ENCODE measurements around the gene LCN12. TPM values are rescaled to one million over a fixed set of nuclear protein-coding genes. Genes with fewer than 3 reads are reported as not detected.

Gene LCN12
- total and polyA plus RNA-seq, 4 donors = 0.71 to 3.3 (median 1.6) TPM; not detected in 1

DNA sequence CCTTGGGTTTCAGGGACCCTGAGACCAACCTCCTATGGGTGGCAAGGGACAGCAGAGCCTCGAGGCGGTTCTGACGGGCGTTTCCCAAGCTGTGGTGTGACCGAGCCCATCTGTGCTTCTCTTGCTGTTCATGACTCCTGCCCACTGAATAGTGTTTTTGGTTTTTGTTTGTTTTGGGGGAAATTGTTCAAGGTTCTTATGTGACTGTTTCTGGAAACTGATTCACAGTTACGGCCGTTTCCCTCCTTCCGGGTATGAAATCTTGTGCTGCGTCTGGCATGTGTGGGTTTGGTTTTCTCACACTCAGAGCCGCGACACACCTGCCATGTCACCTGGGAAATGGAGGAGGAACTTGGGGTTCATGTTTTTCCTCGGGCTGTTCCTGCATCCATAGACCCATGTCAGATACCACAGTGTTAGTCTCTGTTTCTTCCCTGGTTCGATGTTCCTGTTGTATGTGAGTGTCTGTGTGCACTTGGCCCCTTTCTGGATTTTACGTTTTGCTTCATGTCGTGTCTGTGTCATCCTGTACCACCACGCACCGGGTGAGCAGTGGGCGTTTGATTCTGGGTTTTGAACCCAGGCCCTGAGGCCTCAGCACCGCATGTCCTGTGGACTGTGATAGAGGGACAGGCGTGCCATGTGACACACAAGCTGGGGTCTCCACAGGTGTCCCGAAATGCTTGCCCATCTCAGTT is 36.3 kb upstream of the LCN12 start:
- no peaks in the 10 kb centered on the region for H3K27me3 ChIP-seq (ENCODE audit: control insufficient read depth in 1 of 2, insufficient read depth in 2 of 2, low read length in 1 of 2)
- H3K36me3 ChIP-seq (ENCODE audit: control insufficient read depth in 1 of 2, insufficient read depth in 2 of 2, low read length in 1 of 2) = peaks cover 0 to 2% of the 10 kb centered on the region in 2 donors
- intact Hi-C loops (cut with DNase I) = no loop called here
- no peak for DNase-seq
- H3K4me1 ChIP-seq (ENCODE audit: control insufficient read depth in 1 of 2, insufficient read depth in 2 of 2, low read length in 2 of 2) = no peaks in the 10 kb centered on the region
- no peak for ATAC-seq (ENCODE audit: low FRiP score)
- no peak overlapping the region for H3K27ac ChIP-seq (ENCODE audit: low read depth in 1 of 2, low read length in 2 of 2)
- H3K4me3 ChIP-seq (ENCODE audit: low read length in 2 of 2) = no peak overlapping the region
- WGBS, 2 donors = 88 to 92% methylated on average over 21 of the region's 21 CpGs
- no peaks in the 10 kb centered on the region for H3K9me3 ChIP-seq (ENCODE audit: control insufficient read depth, low read length)

- H3K36me3 ChIP-seq (ENCODE audit: control insufficient read depth in 1 of 2, insufficient read depth in 2 of 2, low read length in 1 of 2) = peaks cover 0 to 2% of the 10 kb centered on the region in 2 donors
Measured at GRCh38 chr9:136916330-136917184, 35.5 kb upstream of the LCN12 start.

GRCh38 chr9:136917902-136918301 is 34.2 kb upstream of the LCN12 start:
- intact Hi-C loops (cut with DNase I) = no loop called here
- ATAC-seq (ENCODE audit: low FRiP score) (no peak), DNase-seq (no peak)
- Histone ChIP-seq H3K4me1 (ENCODE audit: control insufficient read depth in 1 of 2, insufficient read depth in 2 of 2, low read length in 2 of 2) (no peaks in the 10 kb centered on the region), H3K36me3 (ENCODE audit: control insufficient read depth in 1 of 2, insufficient read depth in 2 of 2, low read length in 1 of 2) (peaks cover 0 to 2% of the 10 kb centered on the region in 2 donors), H3K27me3 (ENCODE audit: control insufficient read depth in 1 of 2, insufficient read depth in 2 of 2, low read length in 1 of 2) (no peaks in the 10 kb centered on the region), H3K9me3 (ENCODE audit: control insufficient read depth, low read length) (no peaks in the 10 kb centered on the region), H3K4me3 (ENCODE audit: low read length in 2 of 2) (no peak overlapping the region), H3K27ac (ENCODE audit: low read depth in 1 of 2, low read length in 2 of 2) (no peak overlapping the region)
- 84 to 86% methylated on average over 11 of the region's 11 CpGs for WGBS, 2 donors

More at GRCh38 chr9:136916330-136917184, 35.5 kb upstream of the LCN12 start:
- Histone ChIP-seq H3K4me3 (ENCODE audit: low read length in 2 of 2) (no peak overlapping the region), H3K4me1 (ENCODE audit: control insufficient read depth in 1 of 2, insufficient read depth in 2 of 2, low read length in 2 of 2) (no peaks in the 10 kb centered on the region), H3K27me3 (ENCODE audit: control insufficient read depth in 1 of 2, insufficient read depth in 2 of 2, low read length in 1 of 2) (no peaks in the 10 kb centered on the region), H3K27ac (ENCODE audit: low read depth in 1 of 2, low read length in 2 of 2) (no peak overlapping the region), H3K9me3 (ENCODE audit: control insufficient read depth, low read length) (no peaks in the 10 kb centered on the region)
- 90 to 91% methylated on average over 32 of the region's 32 CpGs for WGBS, 2 donors
- intact Hi-C loops (cut with DNase I) = no loop called here
- no peak for DNase-seq
- ATAC-seq (ENCODE audit: low FRiP score) = peak; percentile 26

GRCh38 chr9:136920069-136920468 is 32.0 kb upstream of the LCN12 start:
- Histone ChIP-seq H3K27me3 (ENCODE audit: control insufficient read depth in 1 of 2, insufficient read depth in 2 of 2, low read length in 1 of 2) (no peaks in the 10 kb centered on the region), H3K9me3 (ENCODE audit: control insufficient read depth, low read length) (no peaks in the 10 kb centered on the region), H3K27ac (ENCODE audit: low read depth in 1 of 2, low read length in 2 of 2) (no peak overlapping the region), H3K4me1 (ENCODE audit: control insufficient read depth in 1 of 2, insufficient read depth in 2 of 2, low read length in 2 of 2) (no peaks in the 10 kb centered on the region), H3K36me3 (ENCODE audit: control insufficient read depth in 1 of 2, insufficient read depth in 2 of 2, low read length in 1 of 2) (peaks cover 0 to 2% of the 10 kb centered on the region in 2 donors), H3K4me3 (ENCODE audit: low read length in 2 of 2) (no peak overlapping the region)
- WGBS, 2 donors = 94 to 95% methylated on average over 15 of the region's 15 CpGs
- intact Hi-C loops (cut with DNase I) = no loop called here
- ATAC-seq (ENCODE audit: low FRiP score) (no peak), DNase-seq (no peak)

- peaks cover 0 to 2% of the 10 kb centered on the region in 2 donors for H3K36me3 ChIP-seq (ENCODE audit: control insufficient read depth in 1 of 2, insufficient read depth in 2 of 2, low read length in 1 of 2)
- ATAC-seq (ENCODE audit: low FRiP score) = no peak
Measured at GRCh38 chr9:136920734-136921231, 31.3 kb upstream of the LCN12 start.

GRCh38 chr9:136921307-136921706 is 30.8 kb upstream of the LCN12 start:
- intact Hi-C loops (cut with DNase I) = no loop called here
- H3K27ac ChIP-seq (ENCODE audit: low read depth in 1 of 2, low read length in 2 of 2) = no peak overlapping the region
- no peak for ATAC-seq (ENCODE audit: low FRiP score)

More at GRCh38 chr9:136920734-136921231, 31.3 kb upstream of the LCN12 start:
- Histone ChIP-seq H3K4me3 (ENCODE audit: low read length in 2 of 2) (no peak overlapping the region), H3K9me3 (ENCODE audit: control insufficient read depth, low read length) (no peaks in the 10 kb centered on the region), H3K27me3 (ENCODE audit: control insufficient read depth in 1 of 2, insufficient read depth in 2 of 2, low read length in 1 of 2) (no peaks in the 10 kb centered on the region), H3K27ac (ENCODE audit: low read depth in 1 of 2, low read length in 2 of 2) (no peak overlapping the region), H3K4me1 (ENCODE audit: control insufficient read depth in 1 of 2, insufficient read depth in 2 of 2, low read length in 2 of 2) (no peaks in the 10 kb centered on the region)
- intact Hi-C loops (cut with DNase I) = no loop called here
- no peak for DNase-seq
- WGBS, 2 donors = 89 to 96% methylated on average over 14 of the region's 14 CpGs

GRCh38 chr9:136921718-136922117 is 30.4 kb upstream of the LCN12 start:
- intact Hi-C loops (cut with DNase I) = no loop called here
- Histone ChIP-seq H3K36me3 (ENCODE audit: control insufficient read depth in 1 of 2, insufficient read depth in 2 of 2, low read length in 1 of 2) (peaks cover 0 to 2% of the 10 kb centered on the region in 2 donors), H3K27me3 (ENCODE audit: control insufficient read depth in 1 of 2, insufficient read depth in 2 of 2, low read length in 1 of 2) (no peaks in the 10 kb centered on the region), H3K27ac (ENCODE audit: low read depth in 1 of 2, low read length in 2 of 2) (no peak overlapping the region), H3K4me3 (ENCODE audit: low read length in 2 of 2) (no peak overlapping the region), H3K9me3 (ENCODE audit: control insufficient read depth, low read length) (no peaks in the 10 kb centered on the region), H3K4me1 (ENCODE audit: control insufficient read depth in 1 of 2, insufficient read depth in 2 of 2, low read length in 2 of 2) (no peaks in the 10 kb centered on the region)
- WGBS, 2 donors = 16 to 35% methylated on average over 10 of the region's 10 CpGs
- ATAC-seq (ENCODE audit: low FRiP score) = peak; percentile 17
- DNase-seq = no peak

More at GRCh38 chr9:136921307-136921706, 30.8 kb upstream of the LCN12 start:
- WGBS, 2 donors = 24 to 64% methylated on average over 10 to 11 of the region's 11 CpGs
- no peak overlapping the region for H3K4me3 ChIP-seq (ENCODE audit: low read length in 2 of 2)
- H3K9me3 ChIP-seq (ENCODE audit: control insufficient read depth, low read length) = no peaks in the 10 kb centered on the region
- no peaks in the 10 kb centered on the region for H3K4me1 ChIP-seq (ENCODE audit: control insufficient read depth in 1 of 2, insufficient read depth in 2 of 2, low read length in 2 of 2)
- H3K27me3 ChIP-seq (ENCODE audit: control insufficient read depth in 1 of 2, insufficient read depth in 2 of 2, low read length in 1 of 2) = no peaks in the 10 kb centered on the region
- no peak for DNase-seq
- H3K36me3 ChIP-seq (ENCODE audit: control insufficient read depth in 1 of 2, insufficient read depth in 2 of 2, low read length in 1 of 2) = peaks cover 0 to 2% of the 10 kb centered on the region in 2 donors

DNA sequence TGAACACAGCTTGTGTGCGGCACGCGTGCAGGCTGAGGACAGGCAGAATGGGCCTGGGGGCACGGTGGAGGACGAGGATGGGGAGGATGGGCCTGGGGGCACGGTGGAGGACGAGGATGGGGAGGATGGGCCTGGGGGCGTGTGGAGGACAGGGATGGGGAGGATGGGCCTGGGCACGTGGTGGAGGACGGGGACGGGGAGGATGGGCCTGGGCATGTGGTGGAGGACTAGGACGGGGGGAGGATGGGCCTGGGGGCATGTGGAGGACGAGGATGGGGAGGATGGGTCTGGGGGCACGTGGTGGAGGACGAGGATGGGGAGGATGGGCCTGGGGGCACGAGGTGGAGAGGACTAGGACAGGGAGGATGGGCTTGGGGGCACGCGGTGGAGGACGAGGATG is 29.5 kb upstream of the LCN12 start:
- ATAC-seq (ENCODE audit: low FRiP score) (no peak), DNase-seq (no peak)
- Histone ChIP-seq H3K27ac (ENCODE audit: low read depth in 1 of 2, low read length in 2 of 2) (peak overlapping the region in 1 of 2 donors; percentile 5), H3K4me1 (ENCODE audit: control insufficient read depth in 1 of 2, insufficient read depth in 2 of 2, low read length in 2 of 2) (no peaks in the 10 kb centered on the region), H3K4me3 (ENCODE audit: low read length in 2 of 2) (no peak overlapping the region), H3K27me3 (ENCODE audit: control insufficient read depth in 1 of 2, insufficient read depth in 2 of 2, low read length in 1 of 2) (no peaks in the 10 kb centered on the region), H3K9me3 (ENCODE audit: control insufficient read depth, low read length) (no peaks in the 10 kb centered on the region), H3K36me3 (ENCODE audit: control insufficient read depth in 1 of 2, insufficient read depth in 2 of 2, low read length in 1 of 2) (peaks cover 0 to 2% of the 10 kb centered on the region in 2 donors)
- intact Hi-C loops (cut with DNase I) = no loop called here
- 84 to 85% methylated on average over 16 to 19 of the region's 19 CpGs for WGBS, 2 donors

Measured in aorta (tissue), 5 donors.